K562 (cell line): ENCODE results near the gene NOSTRIN. TPM values are rescaled to one million over a fixed set of nuclear protein-coding genes. Genes with fewer than 3 reads are reported as not detected.

ENCODE experiments used
- ATAC-seq: fragments of 200-7000 bp; cut with Tn5 transposase; 3 replicates; pipeline ENCODE4 v1.9.1; 2020; ENCODE audit warnings: moderate library complexity
- BruUV-seq: library from RNA; stranded (reverse); fragments of 400-500 nt; replicated peaks from 2 replicates; lab custom pipeline; 2021; lab: Mats Ljungman, UMichigan
- CTCF ChIA-PET: fragments of 300-600 bp; formaldehyde crosslinking; extraction: SDS; loops from one replicate; lab custom pipeline; 2021; ENCODE audit warnings: low intra/inter-chr PET ratio; lab: Yijun Ruan, JAX
- POLR2A ChIA-PET: fragments of 300-600, 350-650 bp; sonication (Branson Sonifier 250); formaldehyde crosslinking; extraction: SDS; loops from one replicate; lab custom pipeline; 2021; ENCODE audit warnings: antibody characterized with exemption, inconsistent platforms; lab: Yijun Ruan, JAX
- DNase-seq, 4 experiments: peaks; one replicate each; pipeline versions ENCODE4 v3.0.0 to v3.0.0-alpha.2; 2011 to 2018; ENCODE audit warnings: low spot score in 3 of 4, mixed read lengths in 3 of 4; ENCODE audit errors: extremely low read depth in 1 of 4
- FAIRE-seq: peaks from 2 replicates; lab custom pipeline; 2011; peaks lifted over from hg19 to GRCh38; lab: Jason Lieb, UNC
- H2AFZ ChIP-seq: 2 replicates; pipeline ENCODE4 v1.6.0; 2011; ENCODE audit warnings: low read depth, low read length, control low read depth, inconsistent platforms
- H3K27ac ChIP-seq: fragments of 200-600 bp; 3 replicates; pipeline ENCODE4 v1.8.0; 2011; ENCODE audit warnings: low read depth, mild to moderate bottlenecking, control low read depth, inconsistent platforms, low read length, moderate library complexity, mixed read lengths; ENCODE audit errors: extremely low read depth
- H3K27me3 ChIP-seq, 2 experiments: fragments of 300-600 bp in 1 of 2; 2 replicates in 1 of 2; 3 replicates in 1 of 2; pipeline versions ENCODE4 v1.6.0 to v1.8.0; 2011; ENCODE audit warnings: inconsistent platforms in 2 of 2, low read length in 2 of 2, mild to moderate bottlenecking in 1 of 2, mixed read lengths in 1 of 2, moderate library complexity in 1 of 2; ENCODE audit not compliant: control insufficient read depth in 2 of 2, insufficient read depth in 2 of 2
- H3K36me3 ChIP-seq: fragments of 300-600 bp; 3 replicates; pipeline ENCODE4 v1.8.0; 2011; ENCODE audit warnings: mild to moderate bottlenecking, low read length, inconsistent platforms; ENCODE audit not compliant: control insufficient read depth, insufficient read depth
- H3K4me1 ChIP-seq, 2 experiments: fragments of 200-600 bp in 1 of 2; replicated peaks in 1 of 2; 2 replicates in 1 of 2; 3 replicates in 1 of 2; pipeline versions ENCODE4 v1.5.1 to v1.8.0; 2011; ENCODE audit warnings: inconsistent platforms in 2 of 2, low read length in 2 of 2, mild to moderate bottlenecking in 1 of 2, mixed read lengths in 1 of 2, moderate library complexity in 1 of 2; ENCODE audit not compliant: control insufficient read depth in 2 of 2, insufficient read depth in 2 of 2
- H3K4me2 ChIP-seq: 2 replicates; pipeline ENCODE4 v1.6.1; 2011; ENCODE audit warnings: low read length, control low read depth, inconsistent platforms, mixed read lengths; ENCODE audit not compliant: insufficient read depth
- H3K4me3 ChIP-seq: fragments of 200-600 bp; sonication (generic), shearing (Covaris generic); 2 replicates; pipeline ENCODE4 v1.5.1; 2016; ENCODE audit warnings: control low read depth, inconsistent platforms
- H3K79me2 ChIP-seq: fragments of 200-600 bp; 3 replicates; pipeline ENCODE4 v1.8.0; 2011; ENCODE audit warnings: low read length, inconsistent platforms; ENCODE audit not compliant: control insufficient read depth, insufficient read depth
- H3K9ac ChIP-seq, 2 experiments: 2 replicates each; pipeline versions ENCODE4 v1.6.0 to v1.6.1; 2011; ENCODE audit warnings: low read depth in 2 of 2, low read length in 2 of 2, control low read depth in 1 of 2, inconsistent platforms in 1 of 2, mild to moderate bottlenecking in 1 of 2, mixed read lengths in 1 of 2; ENCODE audit not compliant: insufficient read depth in 1 of 2
- H3K9me1 ChIP-seq: one replicate; pipeline ENCODE4 v1.6.0; 2011; ENCODE audit warnings: inconsistent platforms, mild to moderate bottlenecking, low read length, moderate library complexity; ENCODE audit not compliant: control insufficient read depth, insufficient read depth
- H3K9me3 ChIP-seq: replicated peaks from 2 replicates; pipeline ENCODE4 v1.5.1; 2011; ENCODE audit warnings: low read depth, low read length, inconsistent platforms; ENCODE audit not compliant: control insufficient read depth, insufficient read depth
- H4K20me1 ChIP-seq: replicated peaks from 2 replicates; pipeline ENCODE4 v1.6.1; 2011; ENCODE audit warnings: low read length, inconsistent platforms, mixed read lengths; ENCODE audit not compliant: control insufficient read depth, insufficient read depth
- CEBPB ChIP-seq: fragments of 450-650 bp; IDR thresholded peaks from 2 replicates; pipeline ENCODE4 v1.6.1; 2016; ENCODE audit warnings: missing genetic modification characterization, missing compliant biosample characterization
- ESRRB ChIP-seq: fragments of 250-450 bp; sonication (Bioruptor Pico); IDR thresholded peaks from 2 replicates; pipeline ENCODE4 v1.5.0; 2020; ENCODE audit warnings: mild to moderate bottlenecking, moderate library complexity, borderline replicate concordance
- FUS ChIP-seq: fragments of 200-400 bp; formaldehyde crosslinking; optimal IDR thresholded peaks from 2 replicates; pipeline ENCODE3; 2017; ENCODE audit warnings: low read depth, low read length
- PKNOX1 ChIP-seq: fragments of 450-650 bp; IDR thresholded peaks from 2 replicates; pipeline ENCODE4 v1.6.1; 2016
- POLR2B ChIP-seq: fragments of 450-650 bp; IDR thresholded peaks from 2 replicates; pipeline ENCODE4 v1.6.1; 2018; ENCODE audit warnings: low read depth; ENCODE audit not compliant: partially characterized antibody
- PRMT5 ChIP-seq: sonication (generic); formaldehyde crosslinking; IDR thresholded peaks from 2 replicates; pipeline ENCODE4 v1.5.0; 2020; ENCODE audit warnings: missing genetic modification reagents
- STAT5A ChIP-seq: IDR thresholded peaks from 2 replicates; pipeline ENCODE4 v1.6.1; 2012; ENCODE audit warnings: low read length, inconsistent platforms, borderline replicate concordance
- TAF7 ChIP-seq: fragments of 450-650 bp; IDR thresholded peaks from 2 replicates; pipeline ENCODE4 v1.6.1; 2016; ENCODE audit warnings: missing genetic modification characterization, missing compliant biosample characterization
- YBX1 ChIP-seq: fragments of 450-650 bp; IDR thresholded peaks from 2 replicates; pipeline ENCODE4 v1.7.1; 2016; ENCODE audit warnings: mild to moderate bottlenecking
- ZNF197 ChIP-seq: fragments of 200-800 bp; sonication (Bioruptor generic); IDR thresholded peaks from 2 replicates; pipeline ENCODE4 v1.6.1; 2016; ENCODE audit warnings: low read depth, missing genetic modification characterization, missing compliant biosample characterization
- ZNF263 ChIP-seq: sonication (generic); formaldehyde crosslinking; IDR thresholded peaks from 2 replicates; pipeline ENCODE4 v1.8.0; 2022; ENCODE audit warnings: mild to moderate bottlenecking, missing genetic modification reagents, borderline replicate concordance
- WGBS: fragments of 100-300 bp; shearing (Covaris generic); methylation state at CpG from one replicate; pipeline ENCODE4 v1.1.6; 2016; ENCODE audit warnings: low coverage, mixed read lengths; ENCODE audit not compliant: insufficient coverage; ENCODE audit errors: missing lambda C conversion rate; 5-methylcytosine and 5-hydroxymethylcytosine counted together
- in situ Hi-C: fragments of 300-500 bp; cut with MboI; formaldehyde crosslinking; loops from 4 replicates; pipeline ENCODE4 v1.15.0; 2018; ENCODE audit warnings: inconsistent platforms, mixed read lengths
- intact Hi-C: fragments of 100-400 bp; cut with micrococcal nuclease; formaldehyde crosslinking; loops from 2 replicates; pipeline ENCODE4 v1.14.2; 2022
- polyA plus RNA-seq, 8 experiments: library from polyadenylated mRNA; depleted of rRNA in 4 of 8; stranded (reverse) in 5 of 8; unstranded in 3 of 8; fragments of >200 nt; fragmentation: Nextera tagmentation in 2 of 8; fragmentation: Illumina TruSeq in 1 of 8; extraction: Ambion mirVana in 2 of 8; extraction: Trizol in 1 of 8; gene quantifications; 2 replicates each; pipeline versions ENCODE4 v1.2.1 to v1.2.3, GENCODE V29; 2011 to 2014; ENCODE audit warnings: inconsistent platforms in 1 of 8, missing spikeins in 1 of 8
- total RNA-seq, 7 experiments: library from RNA; depleted of rRNA in 6 of 7; stranded (reverse); fragments of >200 nt in 6 of 7; fragmentation: Illumina TruSeq in 2 of 7; extraction: Trizol in 2 of 7; gene quantifications; 2 replicates each; pipeline versions ENCODE4 v1.2.1 to v1.2.3, GENCODE V29; 2011 to 2021; ENCODE audit warnings: low replicate concordance in 1 of 7
- TF ChIP-seq, protein P1 (sequence below): fragments of 250-450 bp; sonication (Bioruptor Pico); IDR thresholded peaks from 2 replicates; pipeline ENCODE4 v1.4.0; 2020; ENCODE audit warnings: mild to moderate bottlenecking
- TF ChIP-seq, protein P2 (sequence below), 2 experiments: IDR thresholded peaks; 2 replicates each; pipeline ENCODE4 v1.6.1; 2012; ENCODE audit warnings: improper control_type of control experiment in 2 of 2, low read depth in 2 of 2, low read length in 2 of 2, borderline replicate concordance in 1 of 2

The NOSTRIN gene
- total and polyA plus RNA-seq, 9 of the 15 experiments (the other 6 are each of a cell fraction or from before 2014, with no cell fraction given): 26.7 to 82.9 (median 56.3) TPM

DNA sequence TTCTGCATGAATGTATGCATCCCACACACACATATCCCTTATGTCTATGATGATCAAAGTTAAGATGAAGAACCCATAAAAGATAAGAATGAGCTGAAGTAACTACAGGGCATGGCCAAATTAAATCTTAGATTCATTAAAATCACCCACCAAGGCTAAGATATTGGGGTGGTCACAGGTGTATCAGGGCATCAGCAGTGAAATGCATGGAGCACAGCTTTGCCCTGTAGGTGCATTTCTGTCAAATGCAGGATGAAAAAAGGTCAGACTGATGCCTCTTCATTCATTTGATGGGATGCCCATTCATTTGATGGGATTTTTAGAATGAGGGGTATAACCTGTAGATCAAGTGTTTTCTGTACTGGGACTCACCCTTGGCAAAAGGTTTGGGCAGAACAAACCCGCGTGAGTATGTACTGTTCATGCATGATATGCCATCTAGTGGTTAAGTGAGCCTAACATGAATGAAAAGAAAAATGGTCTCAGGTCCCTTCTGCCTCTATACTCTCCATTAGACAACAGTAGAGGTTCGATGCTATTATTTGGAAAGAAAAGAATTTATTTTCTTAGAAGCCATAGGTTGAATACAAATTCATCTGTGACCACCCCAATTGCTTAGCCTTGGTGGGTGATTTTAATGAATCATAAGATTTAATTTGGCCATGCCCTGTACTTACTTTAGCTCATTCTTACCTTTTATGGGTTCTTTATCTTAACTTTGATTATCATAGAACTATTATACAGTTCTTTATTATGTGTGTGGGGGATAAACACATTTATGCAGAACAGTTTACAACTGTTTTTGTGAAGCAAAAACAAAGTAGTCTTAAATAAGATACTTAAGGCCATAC lies 43.2 kb upstream of the NOSTRIN start (continued):
- TF ChIP-seq TAF7 (tag) (no peak), ZNF197 (CRISPR knock-in tag) (no peak), CEBPB (tag) (no peak)
- TF ChIP-seq, protein P1, sequence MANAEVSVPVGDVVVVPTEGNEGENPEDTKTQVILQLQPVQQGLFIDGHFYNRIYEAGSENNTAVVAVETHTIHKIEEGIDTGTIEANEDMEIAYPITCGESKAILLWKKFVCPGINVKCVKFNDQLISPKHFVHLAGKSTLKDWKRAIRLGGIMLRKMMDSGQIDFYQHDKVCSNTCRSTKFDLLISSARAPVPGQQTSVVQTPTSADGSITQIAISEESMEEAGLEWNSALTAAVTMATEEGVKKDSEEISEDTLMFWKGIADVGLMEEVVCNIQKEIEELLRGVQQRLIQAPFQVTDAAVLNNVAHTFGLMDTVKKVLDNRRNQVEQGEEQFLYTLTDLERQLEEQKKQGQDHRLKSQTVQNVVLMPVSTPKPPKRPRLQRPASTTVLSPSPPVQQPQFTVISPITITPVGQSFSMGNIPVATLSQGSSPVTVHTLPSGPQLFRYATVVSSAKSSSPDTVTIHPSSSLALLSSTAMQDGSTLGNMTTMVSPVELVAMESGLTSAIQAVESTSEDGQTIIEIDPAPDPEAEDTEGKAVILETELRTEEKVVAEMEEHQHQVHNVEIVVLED (CRISPR knock-in tag): no peak

GRCh38 chr2:168765401-168765800 lies 37.0 kb upstream of the NOSTRIN start:
- Histone ChIP-seq H3K4me1 (peaks cover 5% of the 10 kb centered on the region in 2 experiments; a peak in 3 of 5 replicates), H3K9ac (no peak overlapping the region), H3K4me3 (no peak overlapping the region), H3K27ac (no peak overlapping the region), H3K4me2 (no peak overlapping the region), H3K9me1 (no peaks in the 10 kb centered on the region), H2AFZ (no peak overlapping the region), H4K20me1 (no peaks in the 10 kb centered on the region), H3K27me3 (no peaks in the 10 kb centered on the region), H3K9me3 (peaks cover 10% of the 10 kb centered on the region), H3K79me2 (no peaks in the 10 kb centered on the region), H3K36me3 (peaks cover 7% of the 10 kb centered on the region; the same call in 2 of the 3 replicates)
- ATAC-seq (no peak), DNase-seq (no peak), FAIRE-seq (no peak)
- POLR2A ChIA-PET: interaction anchor here (0.6 kb wide), 1 partner anchor 9 kb away, joined by 3 read pairs; no protein-coding TSS in a partner anchor
- in situ Hi-C loops: no loop called here
- 52% methylated on average over 1 of the region's 1 CpG for WGBS
- BruUV-seq: no TSS peak
- intact Hi-C loops: no loop called here
- CTCF ChIA-PET: no interaction called here
- no peak for TF ChIP-seq POLR2B
- TF ChIP-seq PRMT5 (CRISPR knock-in tag): no peak
- TF ChIP-seq ZNF263 (CRISPR knock-in tag): no peak
- no peak for TF ChIP-seq PKNOX1
- no peak for TF ChIP-seq STAT5A
- no peak for TF ChIP-seq ESRRB (CRISPR knock-in tag)
- TF ChIP-seq FUS: no peak
- no peak for TF ChIP-seq YBX1
- TF ChIP-seq, protein P2, sequence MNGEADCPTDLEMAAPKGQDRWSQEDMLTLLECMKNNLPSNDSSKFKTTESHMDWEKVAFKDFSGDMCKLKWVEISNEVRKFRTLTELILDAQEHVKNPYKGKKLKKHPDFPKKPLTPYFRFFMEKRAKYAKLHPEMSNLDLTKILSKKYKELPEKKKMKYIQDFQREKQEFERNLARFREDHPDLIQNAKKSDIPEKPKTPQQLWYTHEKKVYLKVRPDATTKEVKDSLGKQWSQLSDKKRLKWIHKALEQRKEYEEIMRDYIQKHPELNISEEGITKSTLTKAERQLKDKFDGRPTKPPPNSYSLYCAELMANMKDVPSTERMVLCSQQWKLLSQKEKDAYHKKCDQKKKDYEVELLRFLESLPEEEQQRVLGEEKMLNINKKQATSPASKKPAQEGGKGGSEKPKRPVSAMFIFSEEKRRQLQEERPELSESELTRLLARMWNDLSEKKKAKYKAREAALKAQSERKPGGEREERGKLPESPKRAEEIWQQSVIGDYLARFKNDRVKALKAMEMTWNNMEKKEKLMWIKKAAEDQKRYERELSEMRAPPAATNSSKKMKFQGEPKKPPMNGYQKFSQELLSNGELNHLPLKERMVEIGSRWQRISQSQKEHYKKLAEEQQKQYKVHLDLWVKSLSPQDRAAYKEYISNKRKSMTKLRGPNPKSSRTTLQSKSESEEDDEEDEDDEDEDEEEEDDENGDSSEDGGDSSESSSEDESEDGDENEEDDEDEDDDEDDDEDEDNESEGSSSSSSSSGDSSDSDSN (IDR thresholded peaks at IDR 0.05; ENCODE audit: borderline replicate concordance in 1 of 2, low read depth in 2 of 2, low read length in 2 of 2): no peak
